Activated CD4-positive, alpha-beta T cell treated with anti-CD3 and anti-CD28 coated beads, Interleukin-2, amount 50 U/mL, for 24 hours (primary cell): ENCODE data around the gene CDK12.
"Not testable (repeated sequence)": the region's sequence is repeated elsewhere in the genome, so short reads cannot be mapped to it uniquely, and the experiment has no call there.

ENCODE experiments used
- DNase-seq, 2 donors: peaks; one replicate each; pipeline ENCODE4 v3.0.0-alpha.2; 2020; ENCODE audit warnings: low read depth in 1 of 2, low spot score in 1 of 2

Gene CDK12

DNA sequence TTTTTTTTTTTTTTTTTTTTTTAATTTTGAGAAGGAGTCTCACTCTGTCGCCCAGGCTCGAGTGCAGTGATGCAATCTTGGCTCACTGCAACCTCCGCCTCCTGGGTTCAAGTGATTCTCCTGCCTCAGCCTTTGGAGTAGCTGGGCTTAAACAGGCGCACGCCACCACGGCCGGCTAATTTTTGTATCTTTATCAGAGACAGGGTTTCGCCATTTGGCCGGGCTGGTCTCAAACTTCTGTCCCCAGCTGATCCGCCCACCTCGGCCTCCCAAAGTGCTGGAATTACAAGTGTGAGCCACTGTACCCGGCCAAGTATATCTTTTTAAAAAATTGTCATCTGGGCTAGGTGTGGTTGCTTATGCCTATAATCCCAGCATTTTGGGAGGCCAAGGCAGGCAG, 35.6 kb downstream of the CDK12 start:
- not testable (repeated sequence) for DNase-seq

DNA sequence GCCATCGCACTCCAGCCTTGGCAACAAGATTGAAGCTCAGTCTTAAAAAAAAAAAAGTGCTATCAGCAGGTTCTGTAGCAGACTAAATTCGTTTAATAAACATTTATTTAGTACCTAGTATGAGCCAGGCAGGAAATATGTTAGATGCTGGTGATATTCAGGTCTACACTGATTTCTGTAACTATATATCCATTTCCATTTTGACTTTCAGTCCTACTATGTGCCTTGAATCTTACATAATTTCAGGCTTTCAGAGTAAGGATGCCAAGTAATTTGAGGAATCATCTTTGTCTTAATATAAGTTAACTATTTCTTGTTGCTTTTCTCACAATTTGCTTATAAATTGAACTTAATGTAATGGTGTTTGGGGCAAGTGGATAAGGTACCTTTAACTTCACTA, 46.2 kb downstream of the CDK12 start:
- no peak for DNase-seq

GRCh38 chr17:39508987-39509386, 47.7 kb downstream of the CDK12 start:
- no peak for DNase-seq

- no peak for DNase-seq
Measured at GRCh38 chr17:39513309-39513708, 52.0 kb downstream of the CDK12 start.

DNA sequence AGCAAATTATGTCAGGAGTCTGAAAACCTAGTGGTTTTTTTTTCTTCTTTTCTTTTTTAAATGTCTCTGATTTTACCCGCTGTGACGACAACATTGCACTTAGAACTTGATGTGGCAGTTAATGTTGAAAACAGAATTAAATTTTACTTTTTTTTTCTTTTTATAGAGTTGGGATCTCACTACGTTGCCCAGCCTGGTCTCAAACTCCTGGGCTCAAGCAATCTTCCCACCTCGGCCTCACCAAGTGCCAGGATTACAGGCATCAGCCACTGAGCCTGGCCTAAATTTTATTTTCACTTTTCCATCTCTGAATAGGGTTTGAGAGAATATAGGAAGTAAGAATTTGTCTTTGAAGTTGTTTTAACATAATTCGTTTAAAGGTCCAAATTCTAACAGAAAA, 52.6 kb downstream of the CDK12 start:
- DNase-seq: no peak

GRCh38 chr17:39517224-39517623, 55.9 kb downstream of the CDK12 start:
- no peak for DNase-seq

GRCh38 chr17:39525801-39526506, 64.7 kb downstream of the CDK12 start:
- DNase-seq: no peak

DNA sequence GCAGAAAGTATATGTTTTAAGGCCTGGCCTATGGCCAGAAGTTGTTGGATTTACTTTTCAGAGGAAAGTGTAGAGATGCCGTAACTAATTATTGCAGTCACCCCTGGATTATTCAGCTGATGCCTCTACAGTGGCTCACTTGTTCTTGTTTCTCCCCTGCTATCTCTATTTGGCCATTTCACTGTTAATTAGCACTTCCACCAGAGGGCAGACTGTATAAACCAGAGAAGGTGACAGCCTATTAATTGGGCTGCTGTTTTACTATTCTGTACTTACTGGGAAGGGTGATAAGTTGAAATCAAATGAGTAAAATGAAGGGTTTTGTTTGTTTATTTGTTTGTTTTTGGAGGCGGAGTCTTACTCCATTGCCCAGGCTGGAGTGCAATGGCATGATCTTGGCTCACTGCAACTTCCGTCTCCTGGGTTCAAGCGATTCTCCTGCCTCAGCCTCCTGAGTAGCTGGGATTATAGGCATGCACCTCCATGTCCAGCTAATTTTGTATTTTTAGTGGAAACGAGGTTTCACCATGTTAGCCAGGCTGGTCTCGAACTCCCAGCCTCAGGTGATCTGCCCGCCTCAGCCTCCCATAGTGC, 66.0 kb downstream of the CDK12 start:
- no peak for DNase-seq

DNA sequence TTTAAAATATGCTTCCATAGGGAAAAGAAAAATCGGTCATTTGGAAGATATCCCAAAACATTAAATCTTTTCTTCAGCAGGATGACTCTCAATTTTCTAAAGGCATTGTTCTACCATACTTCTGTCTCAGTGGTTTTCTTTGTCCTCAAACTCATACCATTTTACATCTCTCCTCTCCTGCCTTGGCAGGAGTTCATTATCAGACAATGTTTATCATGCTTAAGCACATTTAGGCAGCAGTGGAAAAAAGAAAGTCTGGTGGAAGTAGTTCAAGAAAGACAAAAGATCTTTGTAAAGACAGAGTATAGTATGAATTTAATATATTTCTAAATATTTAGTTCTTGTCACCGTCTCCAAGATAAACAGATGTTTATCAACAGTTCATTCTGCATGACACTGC, 68.2 kb downstream of the CDK12 start:
- no peak for DNase-seq

GRCh38 chr17:39530513-39530912, 69.2 kb downstream of the CDK12 start:
- DNase-seq: no peak

DNA sequence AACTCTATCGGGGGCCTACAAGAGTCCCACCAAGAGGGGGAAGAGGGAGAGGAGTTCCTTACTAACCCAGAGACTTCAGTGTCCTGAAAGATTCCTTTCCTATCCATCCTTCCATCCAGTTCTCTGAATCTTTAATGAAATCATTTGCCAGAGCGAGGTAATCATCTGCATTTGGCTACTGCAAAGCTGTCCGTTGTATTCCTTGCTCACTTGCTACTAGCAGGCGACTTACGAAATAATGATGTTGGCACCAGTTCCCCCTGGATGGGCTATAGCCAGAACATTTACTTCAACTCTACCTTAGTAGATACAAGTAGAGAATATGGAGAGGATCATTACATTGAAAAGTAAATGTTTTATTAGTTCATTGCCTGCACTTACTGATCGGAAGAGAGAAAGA, 70.0 kb downstream of the CDK12 start:
- DNase-seq: no peak

- no peak for DNase-seq
Measured at GRCh38 chr17:39533891-39534290, 72.6 kb downstream of the CDK12 start.

DNA sequence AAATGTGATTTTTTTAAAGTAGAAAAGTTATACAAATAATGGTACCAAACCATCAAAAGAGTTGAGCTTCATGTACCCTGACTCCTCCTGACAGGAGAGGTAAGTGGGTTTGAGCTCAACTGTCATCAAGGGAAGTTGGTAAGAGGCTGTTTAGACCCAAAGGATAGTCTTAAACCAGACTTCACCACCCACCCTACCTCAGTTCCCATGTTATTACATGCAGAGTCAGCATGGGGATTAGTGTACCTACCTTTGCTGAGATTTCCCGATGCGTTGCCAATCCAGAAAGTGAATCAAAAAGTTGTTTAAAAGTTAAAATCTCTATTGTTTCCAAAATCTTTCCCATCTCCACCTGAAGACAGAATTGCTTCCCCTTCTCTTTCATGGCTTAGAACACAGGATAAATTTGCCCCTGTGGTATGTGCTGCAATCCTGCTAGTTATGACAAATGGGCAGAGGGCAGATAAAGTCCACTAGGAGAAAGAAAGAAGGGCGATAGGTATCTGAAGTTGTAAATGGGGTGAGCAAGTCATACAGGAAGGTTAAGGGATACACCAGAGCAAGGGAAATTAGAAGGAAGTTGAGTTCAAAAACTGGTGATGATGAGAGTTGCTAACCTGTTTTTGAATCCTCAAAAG, 73.6 kb downstream of the CDK12 start:
- no peak for DNase-seq

DNA sequence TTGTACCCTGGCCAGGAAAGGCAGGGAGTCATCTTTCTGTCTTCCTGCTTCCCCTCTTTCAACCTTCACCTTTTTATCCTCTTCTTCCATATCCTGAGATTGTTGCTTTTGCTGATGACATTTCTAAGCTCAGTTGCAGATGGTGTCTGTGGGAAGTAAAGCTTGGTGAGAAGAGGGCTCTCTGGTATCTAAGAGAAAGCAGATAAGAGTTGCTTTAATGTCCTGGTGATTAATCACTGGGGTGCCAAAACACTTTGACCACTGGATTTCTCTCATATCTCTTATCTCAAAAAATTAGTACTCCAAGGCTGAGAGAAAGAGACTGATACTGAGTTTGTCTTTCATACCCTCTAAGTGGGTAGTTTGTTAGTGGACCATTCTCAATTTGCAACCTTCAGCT, 75.2 kb downstream of the CDK12 start:
- no peak for DNase-seq

DNA sequence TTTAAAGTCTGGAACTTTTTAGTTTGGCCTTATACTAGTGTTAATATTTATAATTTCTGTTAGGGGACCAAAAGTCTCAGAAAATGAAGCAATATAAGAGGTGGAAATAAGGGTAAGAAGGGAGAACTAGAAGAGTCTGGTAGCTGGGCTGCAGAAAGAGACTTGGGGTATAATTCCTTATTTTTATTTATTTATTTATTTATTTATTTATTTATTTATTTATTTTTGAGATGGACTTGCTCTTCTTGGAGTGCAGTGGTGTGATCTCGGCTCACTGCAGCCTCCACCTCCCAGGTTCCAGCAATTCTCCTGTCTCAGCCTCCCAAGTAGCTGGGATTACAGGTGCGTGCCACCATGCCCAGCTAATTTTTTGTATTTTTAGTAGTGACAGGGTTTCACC, 76.1 kb downstream of the CDK12 start:
- not testable (repeated sequence) for DNase-seq

GRCh38 chr17:39538866-39539265, 77.6 kb downstream of the CDK12 start:
- DNase-seq: no peak

GRCh38 chr17:39540611-39541010, 79.3 kb downstream of the CDK12 start:
- no peak for DNase-seq

GRCh38 chr17:39541652-39542051, 80.4 kb downstream of the CDK12 start:
- DNase-seq: no peak

- no peak for DNase-seq
Measured at GRCh38 chr17:39543176-39543575, 81.9 kb downstream of the CDK12 start.

DNA sequence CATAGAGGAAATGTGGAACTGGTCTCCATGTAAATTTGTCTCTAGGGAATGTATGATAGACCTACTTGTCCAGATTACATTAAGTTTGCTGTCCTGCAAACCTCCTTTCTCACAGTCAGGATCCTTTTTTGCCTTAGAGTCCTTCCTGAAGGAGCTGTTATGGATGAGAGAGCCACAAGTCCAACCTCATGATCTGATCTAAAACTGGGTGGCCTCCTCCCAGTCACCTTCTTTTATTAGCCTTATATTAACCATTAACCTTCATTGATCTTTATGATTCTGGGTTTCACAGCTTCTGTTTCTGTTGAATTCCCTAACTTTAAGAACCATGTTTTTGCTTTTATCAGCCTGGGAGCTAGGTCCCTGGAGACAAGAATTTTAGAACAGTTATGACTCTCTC, 82.4 kb downstream of the CDK12 start:
- no peak for DNase-seq

GRCh38 chr17:39544361-39544760, 83.1 kb downstream of the CDK12 start:
- DNase-seq: not testable (repeated sequence)

GRCh38 chr17:39547713-39548478, 86.6 kb downstream of the CDK12 start:
- DNase-seq: peak; percentile 64 to 73
